SU-DHL-6 (cell line): Measurements from ENCODE around the gene MPV17L2.

Experiments
- CTCF ChIP-seq: fragments of 200-600 bp; sonication (generic); IDR thresholded peaks from one replicate; pipeline ENCODE4 v1.5.1; 2017; ENCODE audit warnings: antibody characterized with exemption, mild to moderate bottlenecking, low read length, moderate library complexity; ENCODE audit not compliant: insufficient read depth, poor library complexity, severe bottlenecking
- EZH2phosphoT487 ChIP-seq: fragments of 200-600 bp; sonication (generic), shearing (Covaris generic); conservative IDR thresholded peaks from 2 replicates; pipeline ENCODE4 v1.6.1; 2018; ENCODE audit warnings: mild to moderate bottlenecking, antibody characterized with exemption, low read length, moderate library complexity, mixed read lengths

GRCh38 chr19:18223860-18224524, 31.0 kb downstream of the MPV17L2 start:
- no peak for TF ChIP-seq CTCF
- TF ChIP-seq EZH2phosphoT487: no peak
